Stimulated activated CD8-positive, alpha-beta memory T cell treated with anti-CD3 and anti-CD28 coated beads, Interleukin-4, amount 100 ng/mL, for 24 hours (primary cell): ENCODE results near the gene OPALIN.

Source experiments
- DNase-seq: peaks from one replicate; pipeline ENCODE4 v3.0.0-alpha.2; 2020; ENCODE audit warnings: low read depth

OPALIN gene

DNA sequence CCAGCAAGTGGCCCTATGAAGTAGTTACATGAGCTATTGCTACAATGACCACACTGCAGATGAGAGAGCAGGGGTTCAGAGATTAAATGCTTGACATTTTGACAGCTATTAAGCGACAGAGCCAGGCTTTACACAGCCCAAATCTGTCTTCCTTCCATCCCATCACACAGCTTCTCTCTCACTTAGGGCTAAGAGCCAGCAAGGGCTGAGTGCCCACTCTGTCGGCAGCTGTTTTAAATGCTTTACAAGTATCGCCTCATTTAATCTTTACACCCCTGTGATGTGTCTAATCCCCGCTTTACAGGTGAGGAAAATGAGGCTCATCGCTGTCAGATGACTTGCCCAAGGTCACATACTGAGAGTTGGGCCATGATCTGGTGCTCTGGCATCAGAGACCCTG, 15.2 kb upstream of the OPALIN start:
- no peak for DNase-seq

DNA sequence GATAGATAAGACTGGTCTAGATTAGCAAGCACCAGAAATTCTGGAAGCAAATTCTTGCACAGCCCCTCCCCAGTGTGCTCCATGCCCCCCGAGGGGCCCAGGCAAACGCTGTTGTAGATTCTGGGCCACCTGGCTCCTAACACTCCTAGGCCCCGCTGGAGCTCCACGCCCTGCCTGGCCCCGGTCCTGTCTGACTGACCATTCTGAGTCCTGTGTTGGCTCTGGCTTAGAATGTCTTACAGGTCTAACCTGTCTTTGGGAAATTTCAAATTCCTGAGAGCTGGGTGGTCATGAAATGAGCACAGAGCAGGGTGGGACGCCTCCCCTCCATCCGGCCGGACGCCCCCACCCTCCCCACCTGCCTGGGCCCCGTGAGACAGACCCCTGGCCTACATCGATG, 12.6 kb upstream of the OPALIN start:
- DNase-seq = no peak

DNA sequence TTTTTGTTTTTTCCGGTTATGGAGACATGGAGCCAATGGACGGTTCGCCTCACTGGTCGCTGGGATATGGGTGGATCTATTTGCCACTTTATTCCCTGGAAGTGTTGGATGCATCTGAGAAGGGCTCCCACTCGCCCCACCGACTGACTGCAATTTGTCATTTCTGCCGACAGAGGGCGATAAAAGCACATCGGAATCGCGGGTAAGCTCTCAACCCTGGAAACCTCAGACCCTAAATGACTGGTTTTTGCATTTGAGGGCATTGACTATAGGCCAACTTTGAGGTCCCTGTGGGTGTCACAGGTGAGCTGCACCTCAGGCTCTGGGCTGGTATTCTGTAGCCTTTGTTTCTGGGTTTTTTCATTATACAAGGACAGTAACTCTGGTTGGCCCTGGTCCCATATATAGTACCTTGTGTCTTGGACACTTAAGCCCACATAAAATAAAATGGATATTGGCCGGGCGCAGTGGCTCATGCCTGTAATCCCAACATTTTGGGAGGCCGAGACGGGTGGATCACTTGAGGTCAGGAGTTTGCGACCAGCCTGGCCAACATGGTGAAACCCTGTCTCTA, 11.9 kb upstream of the OPALIN start:
- peak; percentile 15 for DNase-seq

DNA sequence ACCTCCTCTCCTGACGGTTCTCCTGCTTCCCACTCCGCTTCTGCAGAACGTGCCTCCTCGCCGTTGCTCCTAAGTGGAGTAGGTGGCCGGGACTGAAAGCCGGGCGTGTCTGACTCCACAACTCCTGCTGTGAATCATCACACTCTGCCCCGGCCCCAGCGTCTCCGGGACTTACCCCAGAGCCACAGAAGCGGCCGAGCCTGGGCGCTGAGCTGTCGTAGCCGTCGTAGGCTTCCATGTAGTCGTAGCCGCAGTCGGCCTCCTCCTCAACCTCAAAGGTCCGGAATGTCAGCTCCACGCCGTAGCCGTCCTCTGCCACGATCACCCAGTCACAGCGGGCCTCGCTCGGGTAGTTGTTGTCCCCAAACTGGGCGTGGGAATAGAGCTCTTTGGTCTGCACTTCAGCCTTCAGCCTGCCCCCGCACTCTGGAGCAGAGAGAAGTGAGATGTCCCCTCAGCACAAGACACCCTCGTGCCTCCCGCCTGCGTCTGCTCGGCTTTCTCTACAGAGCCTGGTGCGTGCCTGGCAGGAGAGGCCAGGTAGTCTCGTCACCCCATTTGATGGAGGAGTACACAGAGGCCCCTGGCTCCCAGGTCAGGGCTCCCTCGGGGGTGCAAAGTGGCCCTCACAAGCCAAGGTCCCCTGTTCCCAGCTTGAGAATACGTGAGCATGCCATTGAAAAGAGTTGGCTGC, 11.2 kb upstream of the OPALIN start:
- DNase-seq = no peak

DNA sequence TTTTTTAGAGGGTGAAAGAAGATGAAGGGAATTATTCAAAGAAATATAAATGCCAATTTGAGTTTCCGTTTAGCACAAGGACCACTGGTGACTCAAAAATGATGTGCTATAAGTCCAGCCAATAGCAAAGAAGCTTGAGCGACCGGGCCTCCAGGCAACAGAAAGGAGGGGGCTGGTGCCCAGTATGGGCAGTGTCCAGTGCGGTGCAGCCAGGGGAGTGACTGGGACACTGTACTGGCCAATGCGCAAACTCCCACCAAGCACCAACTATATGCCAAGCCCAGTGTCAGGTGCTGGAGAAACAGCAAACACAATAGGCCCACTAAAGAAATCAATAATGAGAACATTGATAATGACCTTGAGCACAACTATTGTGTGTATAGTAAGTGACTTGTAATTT, 10.2 kb upstream of the OPALIN start:
- DNase-seq = no peak

DNA sequence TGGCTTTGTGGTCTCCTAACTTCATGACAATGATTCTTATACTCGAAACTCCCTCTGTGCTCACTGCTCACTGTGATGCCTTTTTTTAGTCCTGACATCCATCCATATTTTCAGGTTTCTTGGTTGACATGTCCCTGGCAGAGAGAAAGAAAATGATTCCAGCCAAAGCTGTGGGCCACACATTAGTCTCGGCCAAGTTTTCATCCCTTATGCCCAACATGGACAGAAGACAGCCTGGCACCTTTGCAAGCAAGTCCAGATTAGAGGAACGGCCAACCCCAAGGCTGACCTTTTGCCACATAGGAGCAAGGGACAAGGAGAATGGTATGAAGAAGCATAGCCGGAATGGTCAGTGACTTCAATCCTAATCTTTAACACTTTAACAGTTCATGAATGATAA, 8.7 kb upstream of the OPALIN start:
- no peak for DNase-seq

DNA sequence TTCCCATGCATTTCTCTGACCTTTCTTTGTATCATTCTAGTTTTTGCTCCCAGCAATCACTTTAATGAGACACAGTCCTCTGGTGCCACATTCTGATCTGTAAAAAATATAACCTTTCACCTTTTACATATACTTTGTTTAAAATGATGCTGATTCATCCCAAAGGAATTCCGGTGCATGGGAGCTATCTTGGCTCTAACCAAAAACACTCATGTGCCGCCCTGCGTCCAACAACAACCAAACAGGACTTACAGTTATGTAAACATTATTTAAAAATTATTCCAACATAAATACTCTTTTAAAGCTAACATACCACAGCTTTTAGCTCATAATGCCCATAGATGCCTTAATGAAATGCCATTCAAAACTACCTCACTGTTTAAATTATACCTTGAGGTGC, 7.7 kb upstream of the OPALIN start:
- no peak for DNase-seq

DNA sequence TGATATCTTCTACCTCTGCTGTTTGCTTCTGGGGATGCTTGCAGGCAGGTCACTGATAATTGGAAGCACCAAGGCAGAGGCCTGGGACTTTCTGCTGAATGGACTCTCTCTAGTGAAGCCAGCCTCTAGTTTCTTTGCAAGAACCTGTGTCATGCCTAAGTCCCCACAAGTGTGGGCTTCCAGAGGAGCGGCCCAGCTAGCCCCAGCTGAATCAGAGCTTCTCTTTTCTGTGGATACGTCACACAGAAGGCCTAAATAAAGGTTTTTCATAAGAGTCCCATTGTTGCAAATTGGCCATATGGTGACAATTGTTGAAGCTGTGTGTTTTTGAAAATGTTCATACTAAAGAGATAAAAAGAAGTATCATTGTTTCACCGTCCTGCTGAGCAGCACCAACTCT, 6.8 kb upstream of the OPALIN start:
- no peak for DNase-seq

DNA sequence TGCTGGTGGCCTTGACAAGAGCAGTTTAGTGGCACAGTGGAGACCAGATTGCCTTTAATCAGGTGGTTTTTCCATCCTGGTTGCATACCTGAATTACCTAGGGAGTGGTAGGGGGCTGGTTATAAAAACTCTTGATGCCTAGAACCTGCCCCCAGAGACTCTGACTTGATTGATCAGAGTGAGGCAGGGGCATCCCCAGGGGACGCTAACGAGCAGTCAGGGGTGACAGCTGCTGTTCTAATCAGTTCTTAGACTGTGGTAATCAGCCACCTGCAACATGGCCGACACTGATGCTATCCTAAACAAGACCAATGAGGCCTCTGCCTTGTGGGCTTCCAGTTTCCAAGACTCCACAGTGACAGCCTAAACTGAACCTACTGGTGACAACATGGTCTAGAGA, 2.0 kb upstream of the OPALIN start:
- DNase-seq = no peak

DNA sequence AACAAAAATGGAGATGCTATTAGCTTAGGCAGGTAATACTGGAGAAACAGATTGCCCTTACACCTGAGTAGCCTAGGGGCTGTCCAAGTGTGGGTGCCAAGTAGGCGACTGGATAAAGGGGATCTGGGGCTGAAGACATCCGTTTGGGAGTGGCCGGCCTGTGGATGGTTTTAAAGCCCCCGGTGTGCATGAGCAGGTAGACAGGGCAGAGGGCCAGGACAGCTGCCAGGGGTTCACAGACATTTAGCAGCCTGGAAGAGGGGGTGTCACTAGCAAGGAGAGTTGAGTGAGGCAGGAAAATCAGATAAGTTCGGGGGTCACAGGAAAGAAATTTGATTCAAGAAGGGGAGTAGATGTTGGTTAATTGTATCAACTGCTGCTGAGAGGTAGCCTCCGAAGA, 1.5 kb upstream of the OPALIN start:
- no peak for DNase-seq

DNA sequence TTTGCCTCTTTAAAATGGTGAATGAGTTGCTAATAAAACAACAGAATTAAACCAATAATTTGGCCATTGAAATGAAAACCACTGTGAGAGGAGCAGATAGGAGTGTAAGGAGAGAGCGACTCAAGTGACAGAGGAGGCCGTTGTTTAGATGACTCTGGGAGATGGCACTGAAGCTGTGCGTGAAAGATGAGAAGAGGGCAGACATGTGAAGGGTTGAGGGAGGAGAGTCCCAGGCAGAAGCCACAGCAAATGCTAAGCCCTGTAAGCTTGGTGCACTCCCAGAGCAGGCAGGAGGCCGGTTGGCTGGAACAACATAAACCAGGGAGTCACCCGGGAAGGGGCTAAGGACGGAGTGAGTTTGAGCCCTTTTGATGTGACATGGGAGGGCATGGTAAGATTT, 814 bp upstream of the OPALIN start:
- DNase-seq = no peak

DNA sequence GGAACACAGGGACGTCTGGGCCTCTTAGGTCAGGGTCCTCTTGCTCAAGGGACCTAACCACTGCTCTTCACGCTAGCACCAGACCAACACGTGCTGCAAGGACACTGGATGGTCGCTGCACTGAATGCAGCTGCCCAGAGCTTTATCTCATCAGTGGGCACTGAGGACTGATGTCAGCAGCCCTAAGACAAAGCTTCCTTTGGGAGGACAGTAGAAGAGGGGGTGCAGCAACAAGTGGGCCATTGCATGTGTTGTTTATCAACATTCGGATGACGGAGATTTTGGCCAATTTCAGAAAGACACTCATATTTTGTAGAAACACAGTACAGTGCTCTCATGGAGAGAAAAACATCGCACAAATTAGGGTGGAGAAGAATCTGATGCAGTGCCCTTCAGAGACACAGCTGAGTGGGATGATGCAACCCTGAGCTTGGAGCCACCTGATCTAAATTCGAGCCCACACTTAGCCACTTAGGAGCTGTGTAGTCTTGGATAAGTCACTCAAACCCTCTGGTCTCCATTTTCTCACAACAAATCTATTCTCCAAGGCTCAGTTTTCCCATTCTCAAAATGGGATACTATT, 1.7 kb downstream of the OPALIN start:
- DNase-seq = no peak

DNA sequence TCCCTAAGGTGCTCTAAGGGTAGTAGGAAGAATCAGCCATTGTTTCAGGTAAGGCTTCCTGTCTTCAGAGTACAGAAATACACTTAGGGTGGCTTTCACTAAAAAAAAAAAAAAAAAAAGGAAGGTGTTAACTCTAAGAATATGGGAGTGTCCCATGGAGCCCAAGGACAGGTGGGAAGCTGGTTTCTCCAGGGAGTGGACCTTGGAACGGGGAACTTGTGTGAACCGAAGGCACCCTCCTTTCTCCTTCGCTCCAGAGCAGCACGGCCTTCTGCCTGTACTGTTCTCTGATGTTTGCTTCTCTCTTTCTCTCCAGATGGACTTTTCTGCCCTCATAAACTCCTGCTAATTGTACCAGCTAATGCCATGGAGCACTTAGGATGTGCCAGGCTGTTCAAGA, 6.2 kb downstream of the OPALIN start:
- no peak for DNase-seq

DNA sequence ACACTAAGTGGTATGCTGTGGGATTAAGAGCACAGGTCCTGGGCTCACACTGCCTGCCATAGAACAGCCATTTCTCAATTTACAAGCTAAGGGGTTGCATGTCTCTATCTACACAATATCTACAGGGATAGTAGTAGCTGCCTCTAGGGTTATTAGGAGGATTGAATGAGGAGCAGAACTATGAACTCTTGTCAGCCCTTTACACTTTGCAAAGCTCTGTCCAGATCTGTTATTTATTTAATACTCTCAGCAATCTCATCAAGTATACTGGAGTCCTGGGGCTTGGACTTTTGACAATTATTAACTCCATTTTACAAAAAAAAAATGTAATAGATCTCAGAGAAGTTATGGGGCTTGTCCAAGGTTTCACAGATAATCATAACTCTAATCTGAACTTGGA, 6.8 kb downstream of the OPALIN start:
- DNase-seq = no peak

DNA sequence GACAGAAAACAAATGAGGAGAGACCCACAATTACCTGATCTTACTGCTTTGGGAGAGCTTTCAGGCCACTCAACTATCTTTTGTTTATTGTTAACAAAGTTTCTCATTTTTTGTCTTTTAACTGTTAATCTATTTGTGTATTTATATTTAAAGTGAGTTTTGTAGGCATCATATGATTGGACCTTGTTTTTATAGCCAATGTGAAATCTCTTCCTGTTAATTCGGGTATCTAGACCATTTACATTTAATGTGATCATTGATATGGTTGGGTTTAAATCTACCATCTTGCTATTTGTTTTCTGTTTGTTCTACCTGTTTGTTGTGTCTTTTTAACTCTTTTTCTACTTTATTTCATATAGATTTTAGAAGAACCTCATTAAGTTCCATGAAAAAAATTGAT, 12.5 kb downstream of the OPALIN start:
- no peak for DNase-seq

DNA sequence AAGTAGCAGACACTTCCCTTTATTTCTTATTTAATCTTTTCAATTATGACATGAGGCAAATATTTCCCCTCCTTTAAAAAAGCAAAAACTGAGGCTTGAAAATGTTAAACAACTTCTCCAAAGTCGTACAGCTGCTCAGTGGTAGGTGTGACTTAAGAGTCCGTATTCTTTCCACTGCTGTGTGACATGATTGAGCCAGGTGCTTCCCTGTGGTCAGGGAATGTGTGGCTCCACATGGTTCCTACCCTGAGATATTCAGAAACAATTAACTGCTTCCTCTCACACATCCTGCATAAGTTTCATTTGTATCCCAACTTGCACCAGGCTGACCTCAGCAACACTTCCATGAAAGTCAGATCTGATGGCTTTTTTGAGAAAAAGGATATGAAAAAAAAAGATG, 13.6 kb downstream of the OPALIN start:
- no peak for DNase-seq

DNA sequence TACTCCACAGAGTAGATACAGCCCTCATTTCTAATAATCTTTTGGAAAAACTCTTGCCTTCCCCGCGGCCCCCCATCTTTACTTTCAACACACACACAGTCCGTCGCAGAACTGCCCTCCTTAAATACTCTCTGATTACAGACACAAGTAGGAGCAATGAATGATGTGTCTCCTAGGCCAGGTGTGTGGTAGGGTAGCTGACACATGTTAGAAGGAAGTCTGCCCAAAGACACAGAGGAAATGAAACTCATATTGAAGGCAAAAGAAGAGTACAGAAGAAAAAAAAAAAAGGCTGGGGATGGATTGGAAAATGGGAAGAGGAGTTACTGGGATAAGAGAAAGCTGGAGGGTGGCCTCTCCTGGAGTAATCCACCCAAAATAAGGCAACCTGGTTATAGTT, 14.6 kb downstream of the OPALIN start:
- no peak for DNase-seq

DNA sequence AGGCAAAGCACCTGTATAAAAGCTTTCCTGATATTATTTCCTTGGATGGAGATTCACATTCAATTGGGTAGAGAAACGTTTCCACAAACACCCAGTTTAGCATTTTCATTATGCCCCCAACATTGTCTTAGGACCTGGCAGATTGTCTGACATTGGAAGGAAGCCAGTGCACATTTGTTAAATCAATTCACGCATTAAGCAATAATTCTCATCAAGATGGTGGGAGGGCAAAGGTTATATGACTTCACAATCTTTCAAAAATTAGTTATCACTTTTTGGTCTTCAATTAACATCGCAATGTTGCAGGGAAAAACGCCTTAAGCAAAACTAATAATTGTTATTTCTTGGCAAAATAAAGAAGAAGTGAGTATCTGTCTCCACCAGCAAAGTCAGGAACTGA, 16.4 kb downstream of the OPALIN start:
- DNase-seq = no peak

DNA sequence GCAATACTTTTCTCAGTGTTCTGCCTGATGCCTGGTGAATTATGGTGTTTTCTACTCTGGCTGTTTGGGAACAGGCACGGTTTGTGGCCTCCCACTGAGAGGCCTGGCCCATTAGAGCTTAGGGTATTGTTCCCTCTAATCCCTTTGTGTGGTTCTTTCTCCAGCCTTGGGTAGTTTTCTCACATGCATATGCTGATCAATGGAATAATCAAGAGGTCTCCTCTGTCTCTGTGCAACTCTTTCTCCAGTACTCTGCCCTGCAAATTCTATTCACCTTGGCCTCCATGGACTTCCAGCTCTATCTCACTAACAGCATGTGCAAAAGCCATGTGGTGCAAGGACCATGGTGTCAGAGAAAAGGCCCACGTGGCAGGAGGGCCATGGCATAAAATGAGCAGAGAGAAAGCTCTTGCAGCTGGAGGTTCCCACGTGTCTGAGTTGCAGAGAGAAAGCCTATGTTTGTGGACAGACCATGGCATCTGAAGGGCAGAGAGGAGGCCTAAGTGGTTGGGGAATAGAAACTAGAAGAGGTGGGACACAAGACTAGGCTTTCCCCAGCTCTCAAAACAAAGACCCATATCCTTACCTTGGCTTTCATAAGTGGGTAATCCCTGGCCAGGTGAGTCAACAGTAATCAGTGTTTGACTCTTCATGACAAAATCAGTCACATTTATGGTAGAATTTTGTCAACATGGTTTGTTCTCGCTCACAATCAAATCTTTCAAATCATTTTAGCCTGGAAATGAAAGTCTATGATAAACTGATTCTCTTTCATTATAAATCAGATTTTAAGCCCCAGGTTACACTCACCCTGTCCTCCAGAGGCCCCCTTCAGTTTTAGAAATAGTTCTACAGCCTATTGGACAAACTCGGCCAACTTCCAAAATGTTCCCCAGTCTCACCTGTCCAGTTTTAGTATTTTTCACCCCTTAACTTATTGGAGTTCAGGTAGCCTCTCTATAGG, 17.3 kb downstream of the OPALIN start:
- DNase-seq = no peak

DNA sequence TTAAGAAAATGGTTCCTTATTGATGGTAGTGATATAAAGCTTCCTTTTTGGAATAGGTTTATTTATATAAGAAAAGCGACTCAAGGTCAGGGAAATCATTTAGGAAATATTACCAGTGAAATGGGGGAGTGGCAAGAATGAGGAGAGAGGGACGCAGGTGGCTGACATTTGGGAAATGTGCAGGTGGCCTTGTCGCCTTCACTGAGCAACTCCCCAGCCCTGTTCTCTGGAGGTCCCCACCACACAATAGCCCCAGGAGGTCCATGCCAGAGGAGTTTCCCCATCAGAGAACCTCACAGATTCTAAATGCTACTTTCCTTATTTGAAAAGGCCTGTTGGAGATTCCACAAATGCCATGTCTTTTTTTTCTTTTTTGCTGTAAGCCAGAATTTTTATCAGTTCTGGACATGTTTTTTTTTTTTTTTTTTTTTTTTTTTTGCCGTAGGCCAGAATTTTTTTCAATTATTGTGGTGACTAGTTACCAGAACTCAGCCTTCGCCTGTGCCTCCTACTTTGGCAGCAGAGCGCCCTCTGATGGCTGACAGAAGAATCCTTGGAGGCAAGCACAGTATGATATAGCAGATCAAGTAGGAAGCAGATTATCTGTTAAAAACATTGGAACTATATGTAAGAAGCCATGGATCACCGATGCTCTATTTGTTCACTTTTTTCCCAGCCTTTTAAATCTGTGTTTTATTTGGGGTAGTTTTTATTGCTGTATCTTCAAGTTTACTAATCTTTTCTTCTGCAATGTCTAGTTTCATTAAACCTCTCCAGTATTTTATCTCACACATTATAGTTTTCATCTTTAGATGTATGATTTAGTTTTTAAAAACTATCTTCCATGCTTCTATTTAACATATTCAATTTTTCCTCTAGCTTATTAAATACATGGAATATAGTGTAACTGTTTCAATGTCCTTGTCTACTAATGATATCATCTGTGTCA, 18.6 kb downstream of the OPALIN start:
- peak; percentile 38 for DNase-seq

DNA sequence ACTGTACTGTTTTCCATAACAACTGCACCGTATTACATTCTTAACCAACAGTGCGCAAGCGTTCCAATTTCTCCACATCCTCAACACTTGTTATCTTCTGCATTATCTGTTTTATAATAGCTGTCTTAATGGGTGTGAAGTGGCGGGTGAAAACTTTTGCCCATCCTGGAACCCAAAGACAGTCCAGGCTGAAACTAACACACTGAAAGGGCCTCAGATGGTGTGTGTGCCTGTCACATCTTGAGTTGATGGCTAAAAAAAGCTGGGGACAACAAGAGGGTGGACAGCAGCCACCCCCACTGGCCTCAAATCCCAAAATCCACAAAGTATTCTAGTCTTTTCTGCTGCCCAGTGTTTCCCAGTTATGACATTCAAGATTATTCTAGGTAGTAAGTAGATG, 19.4 kb downstream of the OPALIN start:
- no peak for DNase-seq
